SH-SY5Y (cell line): Measurements from ENCODE around the gene HES4.

Source experiments
- GATA2 ChIP-seq: IDR thresholded peaks from 2 replicates; pipeline ENCODE4 v1.6.1; 2011; ENCODE audit warnings: mild to moderate bottlenecking, low read depth, low read length
- GATA3 ChIP-seq: IDR thresholded peaks from 2 replicates; pipeline ENCODE4 v1.6.1; 2011; ENCODE audit warnings: low read depth, mild to moderate bottlenecking, low read length, moderate library complexity

HES4 gene

DNA sequence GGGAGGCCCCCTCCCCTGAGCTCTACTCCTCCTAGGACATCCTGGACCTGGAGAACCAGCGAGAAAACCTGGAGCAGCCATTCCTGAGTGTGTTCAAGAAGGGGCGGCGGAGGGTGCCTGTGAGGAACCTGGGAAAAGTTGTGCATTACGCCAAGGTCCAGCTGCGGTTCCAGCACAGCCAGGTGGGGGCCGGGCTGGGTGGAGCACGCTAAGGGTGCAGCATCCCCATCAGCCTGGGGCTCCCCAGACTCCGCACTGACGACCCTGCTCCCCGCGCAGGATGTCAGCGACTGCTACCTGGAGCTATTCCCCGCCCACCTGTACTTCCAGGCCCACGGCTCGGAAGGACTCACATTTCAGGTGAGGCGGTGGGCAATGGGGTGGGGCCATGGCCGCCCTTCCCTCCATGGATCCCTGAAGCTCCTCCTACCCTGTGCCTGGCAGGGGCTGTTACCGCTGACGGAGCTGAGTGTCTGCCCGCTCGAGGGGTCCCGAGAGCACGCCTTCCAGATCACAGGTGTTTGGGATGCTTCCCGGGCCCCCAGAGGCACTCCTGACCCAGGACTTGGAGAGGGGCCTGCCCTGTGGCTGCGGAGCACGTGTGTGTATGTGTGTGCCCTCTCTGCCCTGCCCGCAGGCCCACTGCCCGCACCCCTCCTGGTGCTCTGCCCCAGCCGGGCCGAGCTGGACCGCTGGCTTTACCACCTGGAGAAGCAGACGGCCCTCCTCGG is 29.5 kb downstream of the HES4 start:
- TF ChIP-seq GATA3 (no peak), GATA2 (no peak)

- no peak for TF ChIP-seq GATA2
Observed at GRCh38 chr1:969260-969855, 30.5 kb downstream of the HES4 start.

- TF ChIP-seq GATA3 (no peak), GATA2 (no peak)
Observed at GRCh38 chr1:967466-968343, 32.2 kb downstream of the HES4 start.

DNA sequence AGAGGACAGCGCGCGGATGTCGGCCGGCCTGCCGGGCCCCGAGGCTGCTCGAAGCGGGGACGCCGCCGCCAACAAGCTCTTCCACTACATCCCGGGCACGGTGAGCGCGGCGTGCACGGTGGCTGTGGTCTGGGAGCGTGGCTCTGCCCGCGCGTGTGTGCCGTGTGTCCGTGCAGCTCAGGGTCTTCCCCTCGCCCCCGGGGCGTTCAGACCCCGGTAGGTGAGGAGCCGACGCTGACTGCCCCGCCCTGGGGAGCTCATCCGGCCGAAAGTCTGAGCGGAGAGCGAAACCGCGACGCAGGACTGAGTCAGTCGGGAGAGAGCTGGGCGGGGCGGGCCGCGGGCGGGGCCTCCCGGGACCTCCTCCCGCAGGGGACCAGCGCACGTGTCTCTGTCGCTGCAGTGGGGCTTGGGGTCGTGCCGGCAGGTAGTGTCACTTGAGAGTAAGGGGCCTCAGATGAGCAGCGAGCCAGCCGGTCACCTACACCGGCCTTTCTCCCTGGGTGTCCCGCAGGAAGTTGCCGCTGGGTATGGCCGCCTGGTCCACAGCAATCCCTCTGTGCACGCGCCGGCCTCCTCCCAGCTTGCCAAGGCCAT is 33.1 kb downstream of the HES4 start:
- no peak for TF ChIP-seq GATA2
- no peak for TF ChIP-seq GATA3

DNA sequence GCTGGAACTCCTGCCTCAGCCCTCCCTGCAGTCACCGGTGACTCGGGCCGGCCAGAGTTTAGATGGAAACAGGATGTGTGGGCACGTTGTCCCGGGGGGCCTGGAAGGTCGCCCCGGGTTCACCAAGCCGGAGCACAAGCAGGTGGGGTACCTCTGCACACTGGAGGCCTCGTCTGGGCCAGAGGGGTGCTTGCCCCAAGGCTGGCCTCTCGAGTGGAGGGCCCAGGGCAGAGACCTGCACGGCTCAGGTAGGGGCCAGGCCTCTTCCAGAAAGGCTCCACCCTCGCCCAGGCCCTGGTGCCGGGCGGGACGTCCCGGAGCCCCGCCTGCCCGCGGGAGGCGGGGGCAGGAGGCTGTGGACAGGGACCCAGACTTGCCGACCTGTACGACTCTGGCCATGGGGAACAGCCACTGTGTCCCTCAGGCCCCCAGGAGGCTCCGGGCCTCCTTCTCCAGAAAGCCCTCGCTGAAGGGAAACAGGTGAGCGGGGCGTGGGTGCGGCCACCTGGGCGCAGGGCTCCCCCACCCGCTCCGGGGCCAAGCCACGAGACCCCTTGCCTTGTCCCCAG is 33.7 kb downstream of the HES4 start, which contains the start of gene PLEKHN1:
TSS of gene PLEKHN1 (plus strand) at position 348 of the 569 bp plus-strand sequence. CDS start at position 398, 50 bp downstream.
- TF ChIP-seq GATA3 (no peak), GATA2 (no peak)

- no peak for TF ChIP-seq GATA2
- TF ChIP-seq GATA3: no peak
Observed at GRCh38 chr1:965526-966134, 34.3 kb downstream of the HES4 start.

GRCh38 chr1:964691-965525 is 35.0 kb downstream of the HES4 start:
- no peak for TF ChIP-seq GATA2
- TF ChIP-seq GATA3: no peak

DNA sequence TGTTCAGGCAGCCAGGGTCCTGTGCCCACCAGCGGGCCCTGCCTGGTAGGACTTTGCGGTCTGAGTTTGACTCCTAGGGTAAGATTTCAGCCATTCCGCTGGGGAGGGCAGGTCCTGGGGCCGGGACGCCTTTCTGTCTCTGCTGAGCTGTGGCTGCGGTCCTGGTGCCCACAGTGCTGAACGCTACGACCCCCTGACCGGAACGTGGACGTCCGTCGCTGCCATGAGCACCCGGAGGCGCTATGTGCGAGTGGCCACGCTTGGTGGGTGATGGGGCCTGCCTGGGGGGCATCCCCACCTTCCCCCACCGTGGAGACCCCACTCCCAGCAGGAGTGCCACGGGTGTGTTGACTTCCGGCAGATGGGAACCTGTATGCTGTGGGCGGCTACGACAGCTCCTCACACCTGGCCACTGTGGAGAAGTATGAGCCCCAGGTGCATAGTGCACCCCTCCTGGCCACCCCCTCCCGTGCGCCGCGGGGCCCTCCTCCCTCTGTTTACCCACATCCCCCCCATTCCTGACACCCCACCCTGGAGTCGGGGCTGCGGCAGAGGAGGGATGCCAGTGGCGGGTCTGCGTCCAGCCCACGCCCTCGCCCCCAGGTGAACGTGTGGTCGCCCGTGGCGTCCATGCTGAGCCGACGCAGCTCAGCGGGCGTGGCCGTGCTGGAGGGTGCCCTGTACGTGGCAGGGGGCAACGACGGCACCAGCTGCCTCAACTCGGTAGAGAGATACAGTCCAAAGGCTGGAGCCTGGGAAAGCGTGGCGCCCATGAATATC is 36.0 kb downstream of the HES4 start:
- TF ChIP-seq GATA3: no peak
- no peak for TF ChIP-seq GATA2

DNA sequence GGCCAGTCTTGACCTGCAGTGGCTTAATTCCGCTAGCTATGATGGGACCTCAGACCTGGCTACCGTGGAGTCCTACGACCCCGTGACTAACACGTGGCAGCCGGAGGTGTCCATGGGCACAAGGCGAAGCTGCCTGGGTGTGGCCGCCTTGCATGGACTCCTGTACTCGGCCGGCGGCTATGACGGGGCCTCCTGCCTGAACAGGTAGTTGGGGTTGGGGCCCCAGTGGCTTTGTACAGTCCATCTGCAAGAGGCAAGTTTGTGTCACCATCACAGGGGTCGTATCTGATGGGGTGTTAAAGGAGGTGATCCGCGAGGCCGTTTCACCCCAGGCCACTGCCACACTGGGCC is 36.6 kb downstream of the HES4 start:
- TF ChIP-seq GATA3: no peak
- no peak for TF ChIP-seq GATA2

- TF ChIP-seq GATA2: no peak
- TF ChIP-seq GATA3: no peak
Observed at GRCh38 chr1:962381-963300, 37.3 kb downstream of the HES4 start.

DNA sequence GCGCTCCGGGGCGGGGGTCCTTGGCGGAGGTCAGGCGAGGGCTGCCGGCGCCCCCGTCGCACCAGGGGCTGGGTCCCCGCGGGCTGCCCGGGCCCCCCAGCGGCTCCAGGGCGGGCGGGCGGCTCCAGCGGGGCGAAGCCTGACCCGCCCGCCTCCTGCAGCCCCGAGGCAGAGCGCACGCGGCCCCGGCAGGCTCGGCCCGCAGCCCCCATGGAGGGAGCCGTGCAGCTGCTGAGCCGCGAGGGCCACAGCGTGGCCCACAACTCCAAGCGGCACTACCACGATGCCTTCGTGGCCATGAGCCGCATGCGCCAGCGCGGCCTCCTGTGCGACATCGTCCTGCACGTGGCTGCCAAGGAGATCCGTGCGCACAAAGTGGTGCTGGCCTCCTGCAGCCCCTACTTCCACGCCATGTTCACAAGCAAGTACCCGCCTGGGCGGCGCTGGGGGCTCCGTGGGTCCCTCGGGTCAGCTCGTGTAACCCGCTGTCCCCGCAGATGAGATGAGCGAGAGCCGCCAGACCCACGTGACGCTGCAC is 38.7 kb downstream of the HES4 start:
- no peak for TF ChIP-seq GATA2
- TF ChIP-seq GATA3: no peak
